ENCODE results near the gene VAPB. TPM values are rescaled to one million over a fixed set of nuclear protein-coding genes. Genes with fewer than 3 reads are reported as not detected.

VAPB gene
- total and polyA plus RNA-seq, 10 of the 15 experiments (the other 5 are each of a cell fraction or from before 2014, with no cell fraction given): 3.2 to 28.6 (median 20.5) TPM

DNA sequence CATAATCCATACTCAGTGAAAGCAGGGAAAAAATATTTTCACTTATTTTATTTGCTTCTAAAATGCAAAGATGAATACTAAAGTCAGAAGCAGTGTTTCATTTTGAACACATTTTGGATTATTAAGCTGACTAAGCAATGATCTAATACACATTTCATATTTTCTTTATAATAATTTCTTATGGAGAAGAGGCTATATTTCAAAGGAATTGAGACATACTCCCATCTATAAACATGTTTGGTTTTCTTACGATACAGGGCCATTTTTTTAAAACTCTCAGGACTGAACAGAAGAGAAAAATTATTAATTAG lies 26.9 kb upstream of the VAPB start:
- WGBS (ENCODE audit: insufficient coverage, insufficient replicate concordance, low lambda C conversion rate, missing lambda C conversion rate): 100% methylated on average over 1 of the region's 1 CpG
- no TSS peak for BruUV-seq (replicated peaks)
- no peak for FAIRE-seq
- TF ChIP-seq NFIC (IDR thresholded peaks at IDR 0.05; ENCODE audit: low read depth, low read length) (no peak), PAX5 (IDR thresholded peaks at IDR 0.05; ENCODE audit: borderline replicate concordance, low read depth, low read length) (no peak), HDGF (IDR thresholded peaks at IDR 0.05) (no peak)
- H2AFZ ChIP-seq (ENCODE audit: control insufficient read depth, low read depth, low read length): no peak overlapping the region
- H3K36me3 ChIP-seq (ENCODE audit: control insufficient read depth in 2 of 2, insufficient read depth in 2 of 2, low read length in 1 of 2): peaks cover 1 to 13% of the 10 kb centered on the region in 2 experiments; a peak in 3 of 4 replicates
- in situ Hi-C loops (cut with MboI): no loop called here
- ChIA-PET CTCF (interaction anchor here (1.6 kb wide), 1 partner anchor 14 kb away, joined by 4 read pairs; no protein-coding TSS in a partner anchor), SMC1A (ENCODE audit: uncharacterized antibody, unreplicated experiment) (interaction anchor here (1.2 to 3.2 kb wide), 2 partner anchors 9 to 125 kb away, joined by 3 to 10 read pairs; no protein-coding TSS in a partner anchor), RAD21 (ENCODE audit: unreplicated experiment) (no interaction called here), POLR2A (no interaction called here)
- H3K9ac ChIP-seq (ENCODE audit: control insufficient read depth, insufficient read depth, low read length): no peak overlapping the region
- no peak overlapping the region for H3K4me2 ChIP-seq (ENCODE audit: control insufficient read depth, insufficient read depth)
- H3K9me3 ChIP-seq (replicated peaks; ENCODE audit: control insufficient read depth, insufficient read depth, low read length): no peaks in the 10 kb centered on the region
- intact Hi-C loops (cut with micrococcal nuclease; ENCODE audit: unreplicated experiment): no loop called here
- no peak for DNase-seq (ENCODE audit: low read depth, low spot score)
- ATAC-seq: no peak
- H4K20me1 ChIP-seq (ENCODE audit: control insufficient read depth, insufficient read depth): no peaks in the 10 kb centered on the region
- H3K4me1 ChIP-seq (ENCODE audit: control insufficient read depth, insufficient read depth, low read length): no peaks in the 10 kb centered on the region
- no peaks in the 10 kb centered on the region for H3K79me2 ChIP-seq (ENCODE audit: control insufficient read depth, insufficient read depth, low read length)
- no peak overlapping the region for H3K27ac ChIP-seq (ENCODE audit: control insufficient read depth, insufficient read depth)
- H3K4me3 ChIP-seq: no peak overlapping the region
- H3K27me3 ChIP-seq (replicated peaks in 1 of 2; ENCODE audit: control insufficient read depth in 2 of 2, insufficient read depth in 2 of 2, low read length in 1 of 2): no peaks in the 10 kb centered on the region

DNA sequence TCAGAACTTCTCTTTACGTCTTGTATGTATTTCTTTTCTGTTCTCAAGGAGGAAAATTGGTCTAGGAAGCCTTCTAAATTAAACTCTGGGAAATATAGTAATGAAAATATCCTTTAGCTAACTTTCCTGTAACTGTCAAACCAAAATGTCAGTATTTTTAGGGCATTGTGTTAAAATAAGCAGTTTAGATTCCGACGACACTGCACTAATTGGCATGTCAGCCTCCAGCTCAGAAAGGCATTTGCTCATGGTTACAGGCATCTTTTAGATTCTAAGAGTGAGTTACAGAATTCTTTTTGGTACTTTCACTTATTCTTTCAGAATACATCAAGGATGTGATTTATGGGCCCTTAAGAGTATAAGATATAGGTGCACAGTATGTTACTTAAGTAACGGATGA lies 26.1 kb upstream of the VAPB start:
- ChIA-PET RAD21 (ENCODE audit: unreplicated experiment) (no interaction called here), CTCF (no interaction called here), SMC1A (ENCODE audit: uncharacterized antibody, unreplicated experiment) (interaction anchor here (1.2 to 3.2 kb wide), 2 partner anchors 10 to 126 kb away, joined by 3 to 10 read pairs; no protein-coding TSS in a partner anchor), POLR2A (no interaction called here)
- Histone ChIP-seq H3K27ac (ENCODE audit: control insufficient read depth, insufficient read depth) (no peak overlapping the region), H2AFZ (ENCODE audit: control insufficient read depth, low read depth, low read length) (no peak overlapping the region), H3K27me3 (replicated peaks in 1 of 2; ENCODE audit: control insufficient read depth in 2 of 2, insufficient read depth in 2 of 2, low read length in 1 of 2) (no peaks in the 10 kb centered on the region), H3K79me2 (ENCODE audit: control insufficient read depth, insufficient read depth, low read length) (no peaks in the 10 kb centered on the region), H3K36me3 (ENCODE audit: control insufficient read depth in 2 of 2, insufficient read depth in 2 of 2, low read length in 1 of 2) (peaks cover 1 to 13% of the 10 kb centered on the region in 2 experiments; a peak in 3 of 4 replicates), H4K20me1 (ENCODE audit: control insufficient read depth, insufficient read depth) (no peaks in the 10 kb centered on the region), H3K9ac (ENCODE audit: control insufficient read depth, insufficient read depth, low read length) (no peak overlapping the region), H3K9me3 (replicated peaks; ENCODE audit: control insufficient read depth, insufficient read depth, low read length) (no peaks in the 10 kb centered on the region), H3K4me1 (ENCODE audit: control insufficient read depth, insufficient read depth, low read length) (no peaks in the 10 kb centered on the region), H3K4me2 (ENCODE audit: control insufficient read depth, insufficient read depth) (no peak overlapping the region), H3K4me3 (no peak overlapping the region)
- BruUV-seq (replicated peaks): no TSS peak
- ATAC-seq (no peak), FAIRE-seq (no peak), DNase-seq (ENCODE audit: low read depth, low spot score) (no peak)
- WGBS (ENCODE audit: insufficient coverage, insufficient replicate concordance, low lambda C conversion rate, missing lambda C conversion rate): 95% methylated on average over 4 of the region's 4 CpGs
- intact Hi-C loops (cut with micrococcal nuclease; ENCODE audit: unreplicated experiment) (no loop called here), in situ Hi-C loops (cut with MboI) (no loop called here)
- TF ChIP-seq POU2F2 (IDR thresholded peaks at IDR 0.05; ENCODE audit: borderline replicate concordance, low read depth, low read length) (no peak), CBFB (IDR thresholded peaks at IDR 0.05; ENCODE audit: low read depth) (no peak), RAD21 (IDR thresholded peaks at IDR 0.05; ENCODE audit: insufficient read depth, low read depth, low read length) (no peak), SRF (IDR thresholded peaks at IDR 0.05; ENCODE audit: low read depth in 2 of 2, low read length in 2 of 2) (no peak), KDM1A (IDR thresholded peaks at IDR 0.05; ENCODE audit: borderline replicate concordance) (no peak), HDGF (IDR thresholded peaks at IDR 0.05) (no peak), BRCA1 (IDR thresholded peaks at IDR 0.05; ENCODE audit: low read depth, low read length) (no peak), TBL1XR1 (IDR thresholded peaks at IDR 0.05; ENCODE audit: low read depth, low read length) (no peak), ZNF384 (IDR thresholded peaks at IDR 0.05; ENCODE audit: borderline replicate concordance, low read depth, low read length) (no peak), MXI1 (IDR thresholded peaks at IDR 0.05; ENCODE audit: low read depth, low read length) (no peak)
- TF ChIP-seq, protein P1, sequence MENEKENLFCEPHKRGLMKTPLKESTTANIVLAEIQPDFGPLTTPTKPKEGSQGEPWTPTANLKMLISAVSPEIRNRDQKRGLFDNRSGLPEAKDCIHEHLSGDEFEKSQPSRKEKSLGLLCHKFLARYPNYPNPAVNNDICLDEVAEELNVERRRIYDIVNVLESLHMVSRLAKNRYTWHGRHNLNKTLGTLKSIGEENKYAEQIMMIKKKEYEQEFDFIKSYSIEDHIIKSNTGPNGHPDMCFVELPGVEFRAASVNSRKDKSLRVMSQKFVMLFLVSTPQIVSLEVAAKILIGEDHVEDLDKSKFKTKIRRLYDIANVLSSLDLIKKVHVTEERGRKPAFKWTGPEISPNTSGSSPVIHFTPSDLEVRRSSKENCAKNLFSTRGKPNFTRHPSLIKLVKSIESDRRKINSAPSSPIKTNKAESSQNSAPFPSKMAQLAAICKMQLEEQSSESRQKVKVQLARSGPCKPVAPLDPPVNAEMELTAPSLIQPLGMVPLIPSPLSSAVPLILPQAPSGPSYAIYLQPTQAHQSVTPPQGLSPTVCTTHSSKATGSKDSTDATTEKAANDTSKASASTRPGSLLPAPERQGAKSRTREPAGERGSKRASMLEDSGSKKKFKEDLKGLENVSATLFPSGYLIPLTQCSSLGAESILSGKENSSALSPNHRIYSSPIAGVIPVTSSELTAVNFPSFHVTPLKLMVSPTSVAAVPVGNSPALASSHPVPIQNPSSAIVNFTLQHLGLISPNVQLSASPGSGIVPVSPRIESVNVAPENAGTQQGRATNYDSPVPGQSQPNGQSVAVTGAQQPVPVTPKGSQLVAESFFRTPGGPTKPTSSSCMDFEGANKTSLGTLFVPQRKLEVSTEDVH (IDR thresholded peaks at IDR 0.05; ENCODE audit: low read depth, partially characterized antibody): no peak
- TF ChIP-seq, protein P2, sequence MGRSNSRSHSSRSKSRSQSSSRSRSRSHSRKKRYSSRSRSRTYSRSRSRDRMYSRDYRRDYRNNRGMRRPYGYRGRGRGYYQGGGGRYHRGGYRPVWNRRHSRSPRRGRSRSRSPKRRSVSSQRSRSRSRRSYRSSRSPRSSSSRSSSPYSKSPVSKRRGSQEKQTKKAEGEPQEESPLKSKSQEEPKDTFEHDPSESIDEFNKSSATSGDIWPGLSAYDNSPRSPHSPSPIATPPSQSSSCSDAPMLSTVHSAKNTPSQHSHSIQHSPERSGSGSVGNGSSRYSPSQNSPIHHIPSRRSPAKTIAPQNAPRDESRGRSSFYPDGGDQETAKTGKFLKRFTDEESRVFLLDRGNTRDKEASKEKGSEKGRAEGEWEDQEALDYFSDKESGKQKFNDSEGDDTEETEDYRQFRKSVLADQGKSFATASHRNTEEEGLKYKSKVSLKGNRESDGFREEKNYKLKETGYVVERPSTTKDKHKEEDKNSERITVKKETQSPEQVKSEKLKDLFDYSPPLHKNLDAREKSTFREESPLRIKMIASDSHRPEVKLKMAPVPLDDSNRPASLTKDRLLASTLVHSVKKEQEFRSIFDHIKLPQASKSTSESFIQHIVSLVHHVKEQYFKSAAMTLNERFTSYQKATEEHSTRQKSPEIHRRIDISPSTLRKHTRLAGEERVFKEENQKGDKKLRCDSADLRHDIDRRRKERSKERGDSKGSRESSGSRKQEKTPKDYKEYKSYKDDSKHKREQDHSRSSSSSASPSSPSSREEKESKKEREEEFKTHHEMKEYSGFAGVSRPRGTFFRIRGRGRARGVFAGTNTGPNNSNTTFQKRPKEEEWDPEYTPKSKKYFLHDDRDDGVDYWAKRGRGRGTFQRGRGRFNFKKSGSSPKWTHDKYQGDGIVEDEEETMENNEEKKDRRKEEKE (IDR thresholded peaks at IDR 0.05): no peak
